Measurements from ENCODE around the gene TMEM198.

TMEM198 gene

GRCh38 chr2:219526320-219527075 is 17.3 kb upstream of the TMEM198 start:
- DNase-seq = no peak

DNA sequence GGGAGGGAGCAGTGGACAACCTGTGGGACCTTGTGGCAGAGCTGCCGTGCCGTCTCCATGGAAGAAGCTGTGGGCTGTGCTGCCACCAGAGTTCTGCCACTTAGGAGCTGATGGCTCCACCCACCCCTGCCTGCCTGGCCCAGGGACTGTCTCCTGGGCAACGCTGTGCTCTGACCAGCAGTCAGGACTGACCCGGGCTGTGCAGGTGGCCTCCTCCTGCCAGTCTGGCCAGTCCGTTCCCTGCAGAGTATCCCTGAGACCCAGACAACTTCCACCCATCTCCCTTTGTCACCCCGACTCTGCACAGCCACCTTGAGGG is 16.8 kb upstream of the TMEM198 start:
- DNase-seq = no peak

DNA sequence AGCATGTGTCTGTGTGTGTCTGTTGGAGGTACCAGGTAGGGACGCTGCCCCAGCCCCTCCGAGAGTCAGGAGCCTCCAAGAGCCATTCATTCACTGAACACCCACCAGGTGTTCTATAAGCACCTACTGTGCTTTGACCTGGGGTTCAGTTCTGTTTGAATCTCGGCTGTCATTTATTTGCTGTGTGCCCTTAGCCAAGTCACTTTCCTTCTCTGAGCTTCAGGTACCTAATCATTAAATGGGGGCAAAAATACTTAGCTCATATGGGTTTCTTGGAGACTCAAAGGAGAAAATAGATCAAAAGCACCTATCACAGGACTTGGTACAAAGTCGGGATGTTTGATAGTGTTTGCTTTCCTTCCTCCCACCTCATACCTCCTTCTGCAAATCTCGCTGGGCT is 16.4 kb upstream of the TMEM198 start:
- DNase-seq = no peak

- peak; percentile 19 for DNase-seq
Observed at GRCh38 chr2:219530048-219530963, 13.5 kb upstream of the TMEM198 start.

GRCh38 chr2:219531639-219532377 is 12.0 kb upstream of the TMEM198 start:
- DNase-seq = no peak

GRCh38 chr2:219532378-219532649 is 11.5 kb upstream of the TMEM198 start:
- DNase-seq = no peak

GRCh38 chr2:219533930-219534661 is 9.7 kb upstream of the TMEM198 start:
- no peak for DNase-seq

DNA sequence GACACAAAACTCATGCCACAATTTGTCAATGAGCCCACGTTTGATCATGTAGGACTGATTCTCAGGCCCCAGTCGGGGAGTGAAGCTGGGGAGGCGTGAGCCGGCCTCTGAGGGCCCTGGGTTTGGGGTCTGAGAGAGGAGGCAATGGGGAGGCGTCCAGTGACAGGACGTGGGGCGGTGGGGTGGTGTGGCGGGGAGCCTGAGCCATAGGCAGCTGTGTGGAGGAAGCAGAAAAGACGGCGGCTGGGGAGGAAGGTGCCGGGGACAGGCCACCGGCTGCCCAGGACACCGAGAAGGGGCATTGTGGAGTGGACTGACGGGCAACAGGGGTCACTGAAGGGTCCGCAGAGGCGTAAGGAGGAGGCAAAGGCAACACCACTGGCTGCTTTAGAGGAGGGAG is 7.4 kb upstream of the TMEM198 start:
- no peak for DNase-seq

GRCh38 chr2:219536967-219537366 is 6.9 kb upstream of the TMEM198 start:
- no peak for DNase-seq

- DNase-seq = no peak
Observed at GRCh38 chr2:219537657-219538488, 6.0 kb upstream of the TMEM198 start.

GRCh38 chr2:219538504-219538951 is 5.3 kb upstream of the TMEM198 start:
- DNase-seq = no peak

- DNase-seq = no peak
Observed at GRCh38 chr2:219538956-219539788, 4.7 kb upstream of the TMEM198 start.

DNA sequence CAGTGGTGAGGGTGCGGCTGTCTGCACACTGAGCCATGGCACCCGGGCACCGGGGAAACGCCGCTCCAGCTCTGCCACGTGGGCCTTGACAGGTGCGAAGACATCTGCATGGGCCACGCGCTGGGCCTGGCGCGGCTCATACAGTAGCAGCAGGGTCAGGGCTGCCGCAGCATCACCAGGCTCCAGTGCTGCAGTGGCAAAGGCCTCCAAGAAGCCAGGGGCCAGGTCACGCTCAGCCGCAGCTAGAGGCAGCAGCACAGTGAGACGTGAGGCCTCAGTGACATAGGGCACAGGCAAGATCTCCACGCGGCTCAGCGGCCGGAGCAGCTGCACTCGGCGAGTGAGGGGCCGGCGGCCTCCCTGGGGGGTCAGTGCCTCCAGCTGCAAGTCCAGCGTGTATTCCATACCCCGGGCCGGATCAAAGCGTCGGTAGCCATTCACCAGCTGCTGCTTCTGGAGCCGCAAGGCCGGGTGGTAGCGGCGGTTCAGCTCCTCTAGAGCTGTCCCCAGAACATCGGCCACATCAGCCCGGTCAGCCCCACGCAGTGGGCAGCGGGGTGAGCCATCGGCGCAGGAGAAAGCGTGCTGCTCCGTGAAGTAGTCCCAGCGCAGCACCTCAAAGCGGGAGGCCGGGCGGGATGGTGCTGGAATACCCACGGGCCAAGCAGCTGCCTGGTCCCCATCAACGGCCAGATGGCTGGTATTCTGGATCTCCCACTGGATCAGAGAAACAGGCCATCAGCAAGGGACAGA is 3.7 kb upstream of the TMEM198 start:
- DNase-seq = no peak

- DNase-seq = no peak
Observed at GRCh38 chr2:219540784-219541504, 2.9 kb upstream of the TMEM198 start.

- peak; percentile 19 for DNase-seq
Observed at GRCh38 chr2:219541611-219542180, 2.1 kb upstream of the TMEM198 start.

GRCh38 chr2:219542931-219543595 is 765 bp upstream of the TMEM198 start:
- no peak for DNase-seq

DNA sequence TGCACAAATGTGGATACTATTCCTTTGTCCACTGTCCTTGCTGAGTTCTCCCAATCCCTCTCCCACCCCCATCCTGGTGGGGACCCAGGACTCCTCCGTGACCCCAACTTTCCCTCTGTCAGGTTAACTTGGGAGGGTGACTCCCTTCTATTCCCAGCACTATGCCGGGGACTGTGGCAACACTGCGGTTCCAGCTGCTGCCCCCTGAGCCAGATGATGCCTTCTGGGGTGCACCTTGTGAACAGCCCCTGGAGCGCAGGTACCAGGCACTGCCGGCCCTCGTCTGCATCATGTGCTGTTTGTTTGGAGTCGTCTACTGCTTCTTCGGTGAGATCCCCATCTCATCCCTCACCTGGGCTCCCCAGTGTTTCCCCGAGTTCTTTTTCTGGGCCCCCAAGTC is 739 bp downstream of the TMEM198 start:
- DNase-seq = no peak

DNA sequence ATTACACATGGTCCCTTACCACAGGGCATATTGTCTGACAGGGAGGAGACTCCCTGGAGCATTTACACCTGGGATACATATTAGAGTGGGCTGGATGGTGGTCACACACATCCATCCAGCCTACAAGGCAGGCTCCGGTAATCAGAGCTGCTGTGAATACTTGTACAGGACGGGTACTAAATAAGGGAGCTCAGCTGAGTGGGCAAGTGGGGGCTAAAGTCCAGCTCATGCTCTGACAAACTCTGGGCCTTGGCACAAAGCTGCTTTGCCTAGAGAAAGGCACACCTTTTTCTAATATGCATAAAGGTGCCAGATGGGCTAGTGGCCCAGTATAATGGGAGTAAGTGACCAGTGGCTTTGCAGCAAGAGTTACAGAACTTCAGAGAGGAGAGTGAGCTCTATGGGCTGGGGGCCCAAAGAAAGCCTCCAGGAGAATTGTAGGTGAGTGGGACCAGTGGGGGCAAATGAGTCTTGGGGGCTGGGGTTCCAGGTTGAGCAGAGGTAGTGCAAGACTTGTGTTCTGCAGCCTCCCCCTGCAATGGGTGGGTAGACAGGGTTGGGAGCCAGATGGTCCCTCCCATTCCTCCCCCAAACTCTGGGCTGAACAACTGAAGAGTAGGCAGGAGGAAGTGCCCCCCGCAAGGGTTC is 1.6 kb downstream of the TMEM198 start:
- DNase-seq = no peak
